GM12878 (cell line): ENCODE results near the gene PML. TPM values are rescaled to one million over a fixed set of nuclear protein-coding genes. Genes with fewer than 3 reads are reported as not detected.

Source experiments
- BCL11A ChIP-seq: IDR thresholded peaks from 2 replicates; pipeline ENCODE4 v1.6.1; 2011; ENCODE audit warnings: low read depth, low read length
- BRCA1 ChIP-seq: IDR thresholded peaks from 2 replicates; pipeline ENCODE4 v1.6.1; 2011; ENCODE audit warnings: low read depth, low read length, improper control_type of control experiment
- ESRRA ChIP-seq: IDR thresholded peaks from 2 replicates; pipeline ENCODE4 v1.6.1; 2012; ENCODE audit warnings: mild to moderate bottlenecking, low read length, improper control_type of control experiment
- GATAD2B ChIP-seq: fragments of 450-650 bp; conservative IDR thresholded peaks from 2 replicates; pipeline ENCODE4 v1.6.1; 2017; ENCODE audit warnings: low read depth, mild to moderate bottlenecking, moderate library complexity
- HDGF ChIP-seq: fragments of 450-650 bp; IDR thresholded peaks from 2 replicates; pipeline ENCODE4 v1.6.1; 2016; ENCODE audit warnings: antibody characterized with exemption
- NFXL1 ChIP-seq: fragments of 450-650 bp; IDR thresholded peaks from 2 replicates; pipeline ENCODE4 v1.6.1; 2017; ENCODE audit warnings: antibody characterized with exemption, mild to moderate bottlenecking, borderline replicate concordance
- NR2F1 ChIP-seq: fragments of 450-650 bp; conservative IDR thresholded peaks from 2 replicates; pipeline ENCODE4 v1.6.1; 2017; ENCODE audit warnings: mild to moderate bottlenecking
- POLR2AphosphoS5 ChIP-seq: IDR thresholded peaks from 2 replicates; pipeline ENCODE4 v1.6.1; 2011; ENCODE audit warnings: mild to moderate bottlenecking, low read length, inconsistent platforms
- POU2F2 ChIP-seq: IDR thresholded peaks from 3 replicates; pipeline ENCODE4 v1.6.1; 2011; ENCODE audit warnings: low read depth, mild to moderate bottlenecking, low read length, borderline replicate concordance
- STAT3 ChIP-seq: IDR thresholded peaks from 2 replicates; pipeline ENCODE4 v1.6.1; 2011; ENCODE audit warnings: low read depth, low read length, improper control_type of control experiment
- TARDBP ChIP-seq: IDR thresholded peaks from 2 replicates; pipeline ENCODE4 v1.6.1; 2016; ENCODE audit warnings: borderline replicate concordance
- WRNIP1 ChIP-seq: IDR thresholded peaks from 2 replicates; pipeline ENCODE4 v1.6.1; 2011; ENCODE audit warnings: low read depth, low read length, improper control_type of control experiment, borderline replicate concordance
- ZNF217 ChIP-seq: fragments of 450-650 bp; IDR thresholded peaks from 2 replicates; pipeline ENCODE4 v1.6.1; 2017; ENCODE audit warnings: antibody characterized with exemption, mild to moderate bottlenecking
- ZSCAN29 ChIP-seq: fragments of 450-650 bp; IDR thresholded peaks from 2 replicates; pipeline ENCODE4 v1.6.1; 2017; ENCODE audit warnings: mild to moderate bottlenecking, moderate library complexity
- ZZZ3 ChIP-seq: IDR thresholded peaks from 2 replicates; pipeline ENCODE4 v1.6.1; 2011; ENCODE audit warnings: low read depth; ENCODE audit not compliant: control insufficient read depth, insufficient read length
- polyA plus RNA-seq, 11 experiments: library from polyadenylated mRNA; depleted of rRNA in 4 of 11; unstranded in 6 of 11; stranded (reverse) in 5 of 11; fragments of >200 nt; fragmentation: Nextera tagmentation in 4 of 11; fragmentation: Illumina TruSeq in 1 of 11; extraction: Ambion mirVana in 4 of 11; extraction: Trizol in 1 of 11; gene quantifications; 1 replicate in 1 of 11; 2 replicates in 10 of 11; pipeline versions ENCODE4 v1.2.1 to v1.2.3, GENCODE V29; 2011 to 2016; ENCODE audit warnings: inconsistent platforms in 2 of 11, missing spikeins in 2 of 11, low read depth in 1 of 11
- total RNA-seq, 4 experiments: library from RNA; depleted of rRNA in 3 of 4; stranded (reverse); fragments of >200 nt in 3 of 4; fragmentation: Illumina TruSeq in 1 of 4; extraction: Trizol in 1 of 4; gene quantifications; 2 replicates each; pipeline versions ENCODE4 v1.2.1 to v1.2.3, GENCODE V29; 2013 to 2021
- TF ChIP-seq, protein P1 (sequence below): IDR thresholded peaks from 2 replicates; pipeline ENCODE4 v1.6.1; 2012; ENCODE audit warnings: mild to moderate bottlenecking, low read depth, low read length
- TF ChIP-seq, protein P2 (sequence below): fragments of 150-350 bp; IDR thresholded peaks from 2 replicates; pipeline ENCODE4 v1.6.1; 2014; ENCODE audit warnings: mild to moderate bottlenecking, low read depth, low read length
- TF ChIP-seq, protein P3 (sequence below): fragments of 450-650 bp; IDR thresholded peaks from 2 replicates; pipeline ENCODE4 v1.6.1; 2014; ENCODE audit warnings: mild to moderate bottlenecking
- TF ChIP-seq, protein P4 (sequence below): fragments of 150-350 bp; IDR thresholded peaks from 2 replicates; pipeline ENCODE4 v1.6.1; 2016; ENCODE audit warnings: low read depth, low read length
- TF ChIP-seq, protein P5 (sequence below): IDR thresholded peaks from 2 replicates; pipeline ENCODE4 v1.6.1; 2011; ENCODE audit warnings: low read depth, low read length, improper control_type of control experiment, borderline replicate concordance

The PML gene
- total and polyA plus RNA-seq, 10 of the 15 experiments (the other 5 are each of a cell fraction or from before 2014, with no cell fraction given), result 8.5 to 95.5 (median 30.8) TPM

DNA sequence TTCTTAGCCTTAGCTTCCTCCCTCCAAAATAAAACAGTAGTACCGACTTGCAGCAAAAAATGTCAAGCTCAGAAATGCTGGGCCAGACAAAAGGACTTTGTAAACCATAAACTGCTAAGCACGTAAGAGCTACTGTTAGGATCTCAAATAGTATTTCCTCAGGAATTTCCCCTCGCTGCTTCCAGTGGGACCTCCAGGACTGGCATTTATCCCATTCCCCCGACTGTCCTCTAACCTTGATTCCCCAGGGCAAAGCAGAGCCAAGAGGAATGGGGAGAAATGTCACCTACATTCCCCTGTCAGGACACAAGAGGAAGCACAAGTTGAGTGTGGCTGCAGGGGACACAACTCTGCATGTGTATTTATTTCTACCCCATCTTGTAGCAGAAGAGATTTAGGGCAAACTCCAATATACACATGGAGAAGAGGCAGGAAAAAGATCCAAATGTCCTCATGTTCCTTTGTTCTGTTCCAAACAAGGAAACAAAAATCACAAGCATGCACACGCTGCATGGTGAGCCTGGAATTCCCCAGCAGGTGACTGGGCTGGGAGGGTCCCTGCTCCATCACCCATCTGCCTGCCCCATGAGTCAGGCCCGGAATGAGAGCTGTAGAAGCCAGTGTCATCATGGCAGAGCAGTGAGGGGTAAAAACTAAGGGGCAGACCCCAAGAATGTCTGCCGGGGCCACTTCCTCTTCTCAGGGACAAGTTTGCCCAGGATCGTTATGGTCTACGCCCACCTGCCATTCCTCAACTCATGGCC, 6.7 kb upstream of the PML start (continued):
- no peak; the same call in 2 of the 3 replicates for TF ChIP-seq POU2F2
- TF ChIP-seq BCL11A, result no peak
- no peak for TF ChIP-seq ZSCAN29
- TF ChIP-seq BRCA1, result no peak
- no peak for TF ChIP-seq NFXL1
- no peak for TF ChIP-seq WRNIP1
- TF ChIP-seq, protein P1, sequence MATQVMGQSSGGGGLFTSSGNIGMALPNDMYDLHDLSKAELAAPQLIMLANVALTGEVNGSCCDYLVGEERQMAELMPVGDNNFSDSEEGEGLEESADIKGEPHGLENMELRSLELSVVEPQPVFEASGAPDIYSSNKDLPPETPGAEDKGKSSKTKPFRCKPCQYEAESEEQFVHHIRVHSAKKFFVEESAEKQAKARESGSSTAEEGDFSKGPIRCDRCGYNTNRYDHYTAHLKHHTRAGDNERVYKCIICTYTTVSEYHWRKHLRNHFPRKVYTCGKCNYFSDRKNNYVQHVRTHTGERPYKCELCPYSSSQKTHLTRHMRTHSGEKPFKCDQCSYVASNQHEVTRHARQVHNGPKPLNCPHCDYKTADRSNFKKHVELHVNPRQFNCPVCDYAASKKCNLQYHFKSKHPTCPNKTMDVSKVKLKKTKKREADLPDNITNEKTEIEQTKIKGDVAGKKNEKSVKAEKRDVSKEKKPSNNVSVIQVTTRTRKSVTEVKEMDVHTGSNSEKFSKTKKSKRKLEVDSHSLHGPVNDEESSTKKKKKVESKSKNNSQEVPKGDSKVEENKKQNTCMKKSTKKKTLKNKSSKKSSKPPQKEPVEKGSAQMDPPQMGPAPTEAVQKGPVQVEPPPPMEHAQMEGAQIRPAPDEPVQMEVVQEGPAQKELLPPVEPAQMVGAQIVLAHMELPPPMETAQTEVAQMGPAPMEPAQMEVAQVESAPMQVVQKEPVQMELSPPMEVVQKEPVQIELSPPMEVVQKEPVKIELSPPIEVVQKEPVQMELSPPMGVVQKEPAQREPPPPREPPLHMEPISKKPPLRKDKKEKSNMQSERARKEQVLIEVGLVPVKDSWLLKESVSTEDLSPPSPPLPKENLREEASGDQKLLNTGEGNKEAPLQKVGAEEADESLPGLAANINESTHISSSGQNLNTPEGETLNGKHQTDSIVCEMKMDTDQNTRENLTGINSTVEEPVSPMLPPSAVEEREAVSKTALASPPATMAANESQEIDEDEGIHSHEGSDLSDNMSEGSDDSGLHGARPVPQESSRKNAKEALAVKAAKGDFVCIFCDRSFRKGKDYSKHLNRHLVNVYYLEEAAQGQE, result no peak
- TF ChIP-seq, protein P2, sequence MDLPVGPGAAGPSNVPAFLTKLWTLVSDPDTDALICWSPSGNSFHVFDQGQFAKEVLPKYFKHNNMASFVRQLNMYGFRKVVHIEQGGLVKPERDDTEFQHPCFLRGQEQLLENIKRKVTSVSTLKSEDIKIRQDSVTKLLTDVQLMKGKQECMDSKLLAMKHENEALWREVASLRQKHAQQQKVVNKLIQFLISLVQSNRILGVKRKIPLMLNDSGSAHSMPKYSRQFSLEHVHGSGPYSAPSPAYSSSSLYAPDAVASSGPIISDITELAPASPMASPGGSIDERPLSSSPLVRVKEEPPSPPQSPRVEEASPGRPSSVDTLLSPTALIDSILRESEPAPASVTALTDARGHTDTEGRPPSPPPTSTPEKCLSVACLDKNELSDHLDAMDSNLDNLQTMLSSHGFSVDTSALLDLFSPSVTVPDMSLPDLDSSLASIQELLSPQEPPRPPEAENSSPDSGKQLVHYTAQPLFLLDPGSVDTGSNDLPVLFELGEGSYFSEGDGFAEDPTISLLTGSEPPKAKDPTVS, result no peak
- TF ChIP-seq, protein P3, sequence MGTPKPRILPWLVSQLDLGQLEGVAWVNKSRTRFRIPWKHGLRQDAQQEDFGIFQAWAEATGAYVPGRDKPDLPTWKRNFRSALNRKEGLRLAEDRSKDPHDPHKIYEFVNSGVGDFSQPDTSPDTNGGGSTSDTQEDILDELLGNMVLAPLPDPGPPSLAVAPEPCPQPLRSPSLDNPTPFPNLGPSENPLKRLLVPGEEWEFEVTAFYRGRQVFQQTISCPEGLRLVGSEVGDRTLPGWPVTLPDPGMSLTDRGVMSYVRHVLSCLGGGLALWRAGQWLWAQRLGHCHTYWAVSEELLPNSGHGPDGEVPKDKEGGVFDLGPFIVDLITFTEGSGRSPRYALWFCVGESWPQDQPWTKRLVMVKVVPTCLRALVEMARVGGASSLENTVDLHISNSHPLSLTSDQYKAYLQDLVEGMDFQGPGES, result no peak
- TF ChIP-seq TARDBP, result no peak
- peak; percentile 47; the same call in 1 of the 2 replicates for TF ChIP-seq POLR2AphosphoS5
- TF ChIP-seq, protein P4, sequence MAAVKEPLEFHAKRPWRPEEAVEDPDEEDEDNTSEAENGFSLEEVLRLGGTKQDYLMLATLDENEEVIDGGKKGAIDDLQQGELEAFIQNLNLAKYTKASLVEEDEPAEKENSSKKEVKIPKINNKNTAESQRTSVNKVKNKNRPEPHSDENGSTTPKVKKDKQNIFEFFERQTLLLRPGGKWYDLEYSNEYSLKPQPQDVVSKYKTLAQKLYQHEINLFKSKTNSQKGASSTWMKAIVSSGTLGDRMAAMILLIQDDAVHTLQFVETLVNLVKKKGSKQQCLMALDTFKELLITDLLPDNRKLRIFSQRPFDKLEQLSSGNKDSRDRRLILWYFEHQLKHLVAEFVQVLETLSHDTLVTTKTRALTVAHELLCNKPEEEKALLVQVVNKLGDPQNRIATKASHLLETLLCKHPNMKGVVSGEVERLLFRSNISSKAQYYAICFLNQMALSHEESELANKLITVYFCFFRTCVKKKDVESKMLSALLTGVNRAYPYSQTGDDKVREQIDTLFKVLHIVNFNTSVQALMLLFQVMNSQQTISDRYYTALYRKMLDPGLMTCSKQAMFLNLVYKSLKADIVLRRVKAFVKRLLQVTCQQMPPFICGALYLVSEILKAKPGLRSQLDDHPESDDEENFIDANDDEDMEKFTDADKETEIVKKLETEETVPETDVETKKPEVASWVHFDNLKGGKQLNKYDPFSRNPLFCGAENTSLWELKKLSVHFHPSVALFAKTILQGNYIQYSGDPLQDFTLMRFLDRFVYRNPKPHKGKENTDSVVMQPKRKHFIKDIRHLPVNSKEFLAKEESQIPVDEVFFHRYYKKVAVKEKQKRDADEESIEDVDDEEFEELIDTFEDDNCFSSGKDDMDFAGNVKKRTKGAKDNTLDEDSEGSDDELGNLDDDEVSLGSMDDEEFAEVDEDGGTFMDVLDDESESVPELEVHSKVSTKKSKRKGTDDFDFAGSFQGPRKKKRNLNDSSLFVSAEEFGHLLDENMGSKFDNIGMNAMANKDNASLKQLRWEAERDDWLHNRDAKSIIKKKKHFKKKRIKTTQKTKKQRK, result no peak
- TF ChIP-seq STAT3, result no peak
- TF ChIP-seq GATAD2B, result no peak
- no peak for TF ChIP-seq ZNF217
- TF ChIP-seq ZZZ3, result no peak
- TF ChIP-seq NR2F1, result no peak
- TF ChIP-seq ESRRA, result no peak
- no peak for TF ChIP-seq HDGF
- TF ChIP-seq, protein P5, sequence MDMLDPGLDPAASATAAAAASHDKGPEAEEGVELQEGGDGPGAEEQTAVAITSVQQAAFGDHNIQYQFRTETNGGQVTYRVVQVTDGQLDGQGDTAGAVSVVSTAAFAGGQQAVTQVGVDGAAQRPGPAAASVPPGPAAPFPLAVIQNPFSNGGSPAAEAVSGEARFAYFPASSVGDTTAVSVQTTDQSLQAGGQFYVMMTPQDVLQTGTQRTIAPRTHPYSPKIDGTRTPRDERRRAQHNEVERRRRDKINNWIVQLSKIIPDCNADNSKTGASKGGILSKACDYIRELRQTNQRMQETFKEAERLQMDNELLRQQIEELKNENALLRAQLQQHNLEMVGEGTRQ, result no peak; the same call in 1 of the 2 replicates
